WI38 (cell line): ENCODE measurements around the gene CPA1.

Source experiments
- H3K4me3 ChIP-seq: 2 replicates; pipeline ENCODE4 v1.5.1; 2011; ENCODE audit warnings: low read depth, mild to moderate bottlenecking, control low read depth, low read length
- TF ChIP-seq, protein P1 (sequence below): IDR thresholded peaks from 2 replicates; pipeline ENCODE4 v1.5.1; 2012; ENCODE audit warnings: low read depth, mild to moderate bottlenecking, control low read depth, low read length

Gene CPA1

DNA sequence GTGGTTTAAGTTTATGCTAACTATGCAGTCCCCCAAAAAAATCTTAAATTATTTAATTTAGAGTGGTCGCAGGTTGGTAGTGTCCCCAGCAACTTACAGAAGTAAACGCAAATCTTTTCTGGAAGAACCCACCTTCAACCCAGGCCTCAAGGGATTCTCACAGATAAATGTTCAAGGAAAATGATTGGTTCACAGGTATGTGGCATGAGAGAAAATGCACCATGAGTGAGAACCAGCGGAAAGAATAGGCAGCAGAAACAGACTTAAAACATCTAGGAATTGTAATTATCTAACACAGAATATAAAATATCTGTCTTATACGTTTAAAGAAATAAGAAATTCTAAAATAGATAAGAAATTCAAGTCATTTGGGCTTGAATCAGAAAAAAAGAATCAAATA is 38.4 kb upstream of the CPA1 start:
- H3K4me3 ChIP-seq = no peak overlapping the region
- TF ChIP-seq, protein P1, sequence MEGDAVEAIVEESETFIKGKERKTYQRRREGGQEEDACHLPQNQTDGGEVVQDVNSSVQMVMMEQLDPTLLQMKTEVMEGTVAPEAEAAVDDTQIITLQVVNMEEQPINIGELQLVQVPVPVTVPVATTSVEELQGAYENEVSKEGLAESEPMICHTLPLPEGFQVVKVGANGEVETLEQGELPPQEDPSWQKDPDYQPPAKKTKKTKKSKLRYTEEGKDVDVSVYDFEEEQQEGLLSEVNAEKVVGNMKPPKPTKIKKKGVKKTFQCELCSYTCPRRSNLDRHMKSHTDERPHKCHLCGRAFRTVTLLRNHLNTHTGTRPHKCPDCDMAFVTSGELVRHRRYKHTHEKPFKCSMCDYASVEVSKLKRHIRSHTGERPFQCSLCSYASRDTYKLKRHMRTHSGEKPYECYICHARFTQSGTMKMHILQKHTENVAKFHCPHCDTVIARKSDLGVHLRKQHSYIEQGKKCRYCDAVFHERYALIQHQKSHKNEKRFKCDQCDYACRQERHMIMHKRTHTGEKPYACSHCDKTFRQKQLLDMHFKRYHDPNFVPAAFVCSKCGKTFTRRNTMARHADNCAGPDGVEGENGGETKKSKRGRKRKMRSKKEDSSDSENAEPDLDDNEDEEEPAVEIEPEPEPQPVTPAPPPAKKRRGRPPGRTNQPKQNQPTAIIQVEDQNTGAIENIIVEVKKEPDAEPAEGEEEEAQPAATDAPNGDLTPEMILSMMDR = no peak

GRCh38 chr7:130342701-130343380 is 37.5 kb upstream of the CPA1 start:
- TF ChIP-seq, protein P1 = no peak
- no peak overlapping the region for H3K4me3 ChIP-seq

- H3K4me3 ChIP-seq = no peak within 1 kb of the TSS
- TF ChIP-seq, protein P1 = no peak
These were observed 35.9 kb upstream of the CPA1 start, which contains the start of gene CPA5 for GRCh38 chr7:130344271-130344866. TSS of gene CPA5 (plus strand) at chr7:130344816. CDS start at chr7:130346486, 1,670 bp downstream.

GRCh38 chr7:130345136-130345535 is 35.2 kb upstream of the CPA1 start:
- H3K4me3 ChIP-seq = no peak overlapping the region
- TF ChIP-seq, protein P1 = no peak

DNA sequence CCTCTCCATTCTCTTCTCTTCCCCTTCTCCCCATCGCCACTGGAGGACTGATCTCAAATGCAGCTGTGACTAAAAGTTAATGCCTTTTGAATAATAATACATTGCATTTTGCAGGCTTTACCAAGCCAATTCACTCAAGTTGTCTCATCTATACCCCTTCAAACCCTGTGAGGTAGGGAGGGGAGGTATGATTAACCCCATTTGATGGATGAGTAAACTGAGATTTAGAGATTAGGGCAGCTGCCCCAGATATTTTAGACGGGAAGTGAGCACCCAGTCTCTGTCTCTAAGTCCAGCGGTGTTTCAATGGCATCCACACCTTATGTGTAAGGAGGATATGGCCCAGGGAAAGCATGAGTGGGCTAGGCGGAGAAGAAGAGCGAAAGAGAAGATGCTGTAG is 34.6 kb upstream of the CPA1 start:
- TF ChIP-seq, protein P1 = no peak
- no peak overlapping the region for H3K4me3 ChIP-seq

- TF ChIP-seq, protein P1 = no peak
- no peak overlapping the region for H3K4me3 ChIP-seq
These were observed 34.0 kb upstream of the CPA1 start for GRCh38 chr7:130346177-130346905.

DNA sequence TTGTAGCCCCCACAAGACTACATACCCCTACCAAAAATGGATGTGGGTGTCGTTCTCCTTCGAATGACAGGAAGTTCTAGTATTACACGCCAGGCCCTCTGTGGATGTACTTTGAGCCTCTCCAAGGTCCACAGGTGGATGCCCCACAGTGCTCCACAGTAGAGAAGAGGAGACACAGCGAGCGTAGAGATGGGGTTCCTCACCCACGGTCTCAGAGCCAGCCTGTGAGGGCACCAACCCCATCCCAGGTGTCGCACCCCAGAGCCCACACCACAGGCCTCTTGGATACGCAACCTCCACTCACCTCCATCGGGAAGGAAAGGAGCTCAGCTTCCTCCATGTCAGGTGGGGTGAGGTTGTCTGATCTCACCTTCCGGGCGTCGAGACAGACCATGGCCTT is 33.4 kb upstream of the CPA1 start:
- TF ChIP-seq, protein P1 = no peak
- no peak overlapping the region for H3K4me3 ChIP-seq
